ENCODE results near the gene BNC2. TPM values are rescaled to one million over a fixed set of nuclear protein-coding genes. Genes with fewer than 3 reads are reported as not detected.

BNC2 gene
- total and polyA plus RNA-seq, 2 of the 13 experiments (the other 11 are each of a cell fraction or from before 2014, with no cell fraction given): not detected

DNA sequence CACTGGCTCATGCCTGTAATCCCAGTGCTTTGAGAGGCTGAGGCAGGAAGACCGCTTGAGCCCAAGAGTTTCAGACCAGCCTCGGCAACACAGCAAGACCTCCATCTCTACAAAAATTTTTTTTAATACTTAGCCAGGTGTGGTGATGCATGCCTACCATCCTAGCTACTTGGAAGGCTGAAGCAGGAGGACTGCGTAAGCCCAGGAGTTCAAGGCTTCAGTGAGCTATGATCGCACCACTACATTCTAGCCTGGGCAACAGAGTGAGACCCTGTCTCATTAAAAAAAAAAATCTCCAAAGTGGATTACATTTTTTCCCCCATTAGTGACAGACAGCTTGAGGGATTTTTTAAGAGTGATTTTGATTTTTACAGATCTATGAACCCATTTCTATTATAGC, 230.8 kb downstream of the BNC2 start (continued):
- TF ChIP-seq, protein P1, sequence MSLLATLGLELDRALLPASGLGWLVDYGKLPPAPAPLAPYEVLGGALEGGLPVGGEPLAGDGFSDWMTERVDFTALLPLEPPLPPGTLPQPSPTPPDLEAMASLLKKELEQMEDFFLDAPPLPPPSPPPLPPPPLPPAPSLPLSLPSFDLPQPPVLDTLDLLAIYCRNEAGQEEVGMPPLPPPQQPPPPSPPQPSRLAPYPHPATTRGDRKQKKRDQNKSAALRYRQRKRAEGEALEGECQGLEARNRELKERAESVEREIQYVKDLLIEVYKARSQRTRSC (CRISPR knock-in tag; IDR thresholded peaks at IDR 0.05; ENCODE audit: low read depth): no peak
- TF ChIP-seq NRL (CRISPR knock-in tag; IDR thresholded peaks at IDR 0.05; ENCODE audit: borderline replicate concordance) (no peak), TARDBP (CRISPR knock-in tag; IDR thresholded peaks at IDR 0.05) (no peak), SOX5 (CRISPR knock-in tag; IDR thresholded peaks at IDR 0.05; ENCODE audit: borderline replicate concordance) (no peak), ZNF230 (CRISPR knock-in tag; IDR thresholded peaks at IDR 0.05) (no peak), SOX6 (IDR thresholded peaks at IDR 0.05) (no peak), SOX6 (CRISPR knock-in tag; IDR thresholded peaks at IDR 0.05) (no peak), NONO (IDR thresholded peaks at IDR 0.05) (no peak), NONO (CRISPR knock-in tag; conservative IDR thresholded peaks at IDR 0.05) (no peak), AKAP8 (CRISPR knock-in tag; IDR thresholded peaks at IDR 0.05) (no peak)
- TF ChIP-seq, protein P2, sequence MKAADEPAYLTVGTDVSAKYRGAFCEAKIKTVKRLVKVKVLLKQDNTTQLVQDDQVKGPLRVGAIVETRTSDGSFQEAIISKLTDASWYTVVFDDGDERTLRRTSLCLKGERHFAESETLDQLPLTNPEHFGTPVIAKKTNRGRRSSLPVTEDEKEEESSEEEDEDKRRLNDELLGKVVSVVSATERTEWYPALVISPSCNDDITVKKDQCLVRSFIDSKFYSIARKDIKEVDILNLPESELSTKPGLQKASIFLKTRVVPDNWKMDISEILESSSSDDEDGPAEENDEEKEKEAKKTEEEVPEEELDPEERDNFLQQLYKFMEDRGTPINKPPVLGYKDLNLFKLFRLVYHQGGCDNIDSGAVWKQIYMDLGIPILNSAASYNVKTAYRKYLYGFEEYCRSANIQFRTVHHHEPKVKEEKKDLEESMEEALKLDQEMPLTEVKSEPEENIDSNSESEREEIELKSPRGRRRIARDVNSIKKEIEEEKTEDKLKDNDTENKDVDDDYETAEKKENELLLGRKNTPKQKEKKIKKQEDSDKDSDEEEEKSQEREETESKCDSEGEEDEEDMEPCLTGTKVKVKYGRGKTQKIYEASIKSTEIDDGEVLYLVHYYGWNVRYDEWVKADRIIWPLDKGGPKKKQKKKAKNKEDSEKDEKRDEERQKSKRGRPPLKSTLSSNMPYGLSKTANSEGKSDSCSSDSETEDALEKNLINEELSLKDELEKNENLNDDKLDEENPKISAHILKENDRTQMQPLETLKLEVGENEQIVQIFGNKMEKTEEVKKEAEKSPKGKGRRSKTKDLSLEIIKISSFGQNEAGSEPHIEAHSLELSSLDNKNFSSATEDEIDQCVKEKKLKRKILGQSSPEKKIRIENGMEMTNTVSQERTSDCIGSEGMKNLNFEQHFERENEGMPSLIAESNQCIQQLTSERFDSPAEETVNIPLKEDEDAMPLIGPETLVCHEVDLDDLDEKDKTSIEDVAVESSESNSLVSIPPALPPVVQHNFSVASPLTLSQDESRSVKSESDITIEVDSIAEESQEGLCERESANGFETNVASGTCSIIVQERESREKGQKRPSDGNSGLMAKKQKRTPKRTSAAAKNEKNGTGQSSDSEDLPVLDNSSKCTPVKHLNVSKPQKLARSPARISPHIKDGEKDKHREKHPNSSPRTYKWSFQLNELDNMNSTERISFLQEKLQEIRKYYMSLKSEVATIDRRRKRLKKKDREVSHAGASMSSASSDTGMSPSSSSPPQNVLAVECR (CRISPR knock-in tag; IDR thresholded peaks at IDR 0.05; ENCODE audit: borderline replicate concordance): no peak
